ENCODE measurements around the gene KITLG.
"Not testable (repeated sequence)": the region's sequence is repeated elsewhere in the genome, so short reads cannot be mapped to it uniquely, and the experiment has no call there.

KITLG gene

DNA sequence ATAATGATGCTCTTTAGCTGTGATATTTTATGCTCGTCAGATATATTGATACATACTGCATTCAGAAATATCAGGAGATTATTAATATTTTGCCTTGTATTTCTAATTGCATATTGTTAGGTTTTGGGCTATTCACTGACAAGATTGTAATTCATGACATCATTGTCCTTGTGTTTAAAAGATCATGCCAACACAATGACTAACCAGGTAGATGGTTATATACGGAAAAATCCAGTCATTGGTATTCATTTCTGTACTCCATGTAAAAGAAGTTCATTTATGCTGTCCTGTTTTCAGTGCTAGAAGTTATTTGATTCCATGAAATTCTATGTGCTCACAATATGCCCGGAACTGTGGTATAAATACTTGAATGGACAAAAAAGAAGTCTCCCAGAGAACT lies 107.5 kb downstream of the KITLG start:
- no peak for DNase-seq

DNA sequence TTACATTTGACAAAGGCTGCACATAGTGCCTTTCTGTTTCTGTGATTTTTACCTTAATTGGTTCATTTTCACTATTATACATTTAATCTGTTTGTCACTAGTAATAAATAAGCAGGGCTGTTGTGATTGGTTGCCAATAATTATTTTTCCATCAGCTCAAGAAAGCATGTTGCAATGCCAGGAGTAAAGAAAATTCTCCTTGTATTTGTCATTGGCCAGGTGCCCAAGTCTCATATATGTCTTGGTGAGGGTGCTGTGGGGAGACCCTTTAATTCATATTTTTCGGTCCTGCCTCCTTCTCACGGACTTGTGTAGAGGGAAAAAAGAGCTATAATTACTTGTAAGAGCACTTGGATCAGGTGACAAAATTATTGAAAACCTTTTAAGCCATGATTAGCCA lies 108.0 kb downstream of the KITLG start:
- no peak for DNase-seq

DNA sequence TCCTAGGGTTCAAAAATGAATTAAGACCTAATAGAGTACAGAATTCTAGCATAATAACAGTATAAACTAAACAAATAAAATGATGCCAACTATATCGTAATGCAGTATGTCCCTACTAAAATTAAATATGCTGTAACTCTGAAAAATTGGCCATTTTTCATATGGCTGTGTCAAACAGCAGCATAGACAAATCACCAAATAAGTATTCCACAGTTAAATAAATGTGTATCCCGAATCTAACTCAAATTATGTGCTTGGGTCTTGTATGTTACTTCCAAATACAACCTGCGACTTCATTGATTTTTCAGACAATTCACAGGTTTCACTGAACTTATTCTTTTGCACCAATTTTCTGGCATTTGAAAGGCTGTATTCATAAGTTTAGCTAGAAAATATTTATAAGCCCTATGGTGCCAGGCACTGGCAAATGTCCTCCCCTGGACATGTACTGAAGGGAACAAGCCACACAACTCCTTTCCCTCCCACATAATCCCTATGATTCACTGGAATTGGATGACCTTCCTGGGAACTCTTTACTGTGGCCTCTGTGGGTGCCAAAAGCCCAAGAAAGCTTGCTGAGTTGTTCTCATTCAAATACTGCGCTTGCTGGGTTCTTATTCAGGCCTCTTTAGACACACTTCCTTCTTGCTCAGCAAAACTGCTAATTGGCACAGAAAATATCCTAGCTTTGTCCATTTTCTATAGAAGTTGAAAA lies 108.8 kb downstream of the KITLG start:
- no peak for DNase-seq

DNA sequence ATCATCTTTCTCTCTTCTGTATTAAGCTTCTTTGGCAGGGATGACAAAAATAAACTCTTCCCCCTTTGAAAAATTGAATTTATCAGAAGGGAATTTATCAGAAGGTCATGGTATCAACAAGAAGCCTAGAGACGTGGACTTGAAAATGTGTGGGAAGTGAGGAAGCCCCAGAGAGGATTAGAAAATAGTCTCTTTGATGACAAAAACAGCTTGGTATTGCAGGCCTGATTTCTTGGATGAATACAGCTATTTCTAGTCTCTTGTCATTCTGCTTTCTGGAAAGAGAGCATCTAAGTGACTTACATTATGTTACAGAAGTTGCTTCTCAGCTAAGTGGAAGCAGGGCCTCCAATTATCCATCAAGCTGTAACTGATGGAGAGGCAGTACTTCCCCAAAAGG lies 111.1 kb downstream of the KITLG start:
- no peak for DNase-seq

DNA sequence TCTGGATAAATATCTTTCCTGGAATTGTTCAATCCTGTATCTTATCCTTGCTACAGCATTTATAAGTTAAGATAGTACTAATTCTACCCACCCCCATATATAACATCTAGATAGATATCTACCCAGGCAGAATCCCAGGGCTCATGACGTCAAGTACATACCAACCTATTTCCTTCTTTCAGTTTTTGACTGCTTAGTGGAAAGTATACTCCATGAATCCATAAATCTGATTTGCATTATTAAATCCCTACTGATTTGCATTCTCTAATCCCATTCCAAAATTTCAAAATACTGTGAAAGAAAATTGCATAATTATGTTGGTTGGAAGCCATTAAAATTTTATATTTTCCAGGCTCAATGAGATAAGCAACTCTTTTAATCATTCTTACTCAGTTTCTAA lies 111.7 kb downstream of the KITLG start:
- no peak for DNase-seq

DNA sequence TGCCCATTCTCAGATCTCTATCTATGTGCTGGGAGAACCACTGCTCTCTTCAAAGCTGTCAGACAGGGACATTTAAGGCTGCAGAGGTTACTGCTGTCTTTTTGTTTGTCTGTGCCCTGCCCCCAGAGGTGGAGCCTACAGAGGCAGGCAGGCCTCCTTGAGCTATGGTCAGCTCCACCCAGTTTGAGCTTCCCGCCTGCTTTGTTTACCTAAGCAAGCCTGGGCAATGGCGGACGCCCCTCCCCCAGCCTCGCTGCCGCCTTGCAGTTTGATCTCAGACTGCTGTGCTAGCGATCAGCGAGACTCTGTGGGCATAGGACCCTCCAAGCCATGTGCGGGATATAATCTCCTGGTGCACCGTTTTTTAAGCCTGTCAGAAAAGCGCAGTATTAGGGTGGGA lies 113.6 kb downstream of the KITLG start:
- not testable (repeated sequence) for DNase-seq

DNA sequence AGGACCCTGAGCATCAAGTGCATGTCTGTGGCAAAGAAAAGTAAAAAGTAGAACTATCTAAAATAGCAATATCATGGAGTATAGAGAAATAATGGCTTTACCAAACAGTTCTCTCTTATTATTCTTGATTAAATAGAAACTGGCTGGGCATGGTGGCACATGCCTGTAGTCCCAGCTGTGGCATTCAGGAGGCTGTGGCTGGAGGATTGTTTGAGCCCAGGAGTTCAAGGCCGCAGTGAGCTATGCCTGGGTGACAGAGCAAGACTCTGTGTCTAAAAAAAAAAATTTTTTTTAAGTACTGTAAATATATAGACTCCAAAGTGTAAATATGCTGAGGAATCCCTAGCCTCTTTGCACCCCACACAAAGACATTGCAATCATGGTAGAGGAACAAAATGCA lies 121.9 kb downstream of the KITLG start:
- no peak for DNase-seq

DNA sequence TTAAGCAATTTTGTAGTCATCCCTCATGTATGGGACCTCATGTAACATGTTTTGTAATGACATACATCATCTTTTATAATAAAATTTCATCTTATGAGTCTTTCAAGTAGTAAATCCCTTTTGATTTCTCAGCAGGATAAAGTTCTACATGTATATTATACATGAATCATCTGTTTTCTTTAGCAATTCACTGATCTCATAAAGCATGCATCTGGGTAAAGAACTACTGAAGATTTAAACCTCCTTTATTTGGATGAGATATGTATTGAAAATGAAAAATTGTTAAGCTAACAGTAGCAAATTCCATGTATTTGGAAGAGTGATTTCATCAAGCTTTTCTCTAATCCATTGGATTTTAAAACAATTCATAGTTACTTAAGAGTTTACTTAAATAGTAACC lies 126.9 kb downstream of the KITLG start:
- no peak for DNase-seq

DNA sequence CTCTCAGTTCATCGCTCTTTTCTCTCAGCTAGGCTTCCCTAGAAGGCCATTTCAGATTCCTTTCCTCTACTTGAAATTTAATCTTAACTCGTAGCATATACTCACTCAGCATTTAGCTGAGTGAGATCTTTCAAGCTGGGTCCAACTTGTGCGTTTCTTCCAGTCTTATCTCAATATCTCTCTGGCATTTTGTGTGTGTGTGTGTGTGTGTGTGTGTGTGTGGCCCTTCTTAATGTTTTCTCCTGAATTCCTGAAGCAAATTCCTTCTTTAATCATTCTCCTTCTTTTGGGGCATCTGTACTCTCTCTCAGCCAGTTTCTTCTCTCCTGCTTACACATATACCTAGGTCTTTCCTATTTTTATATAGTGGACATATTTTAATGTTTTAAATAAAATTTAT lies 129.1 kb downstream of the KITLG start:
- DNase-seq = no peak

DNA sequence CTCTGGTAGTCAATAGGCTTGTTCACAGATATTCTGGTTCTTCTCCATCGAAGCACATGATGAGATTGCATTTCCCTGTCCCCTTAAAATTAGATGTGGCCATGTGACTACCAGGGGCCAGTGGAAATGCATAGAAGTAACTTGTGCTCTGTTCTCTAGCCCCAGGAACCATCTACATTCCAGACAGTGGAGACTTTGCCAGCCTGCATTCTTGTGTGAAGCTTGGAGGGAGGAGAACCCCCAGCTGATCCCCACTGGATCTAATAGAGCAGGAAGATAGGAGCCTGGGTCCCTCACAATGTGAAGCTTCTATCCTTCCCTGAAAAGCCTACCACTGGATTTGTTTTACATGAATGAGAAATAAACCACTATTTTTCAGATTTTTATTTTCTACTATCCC lies 130.1 kb downstream of the KITLG start:
- no peak for DNase-seq

DNA sequence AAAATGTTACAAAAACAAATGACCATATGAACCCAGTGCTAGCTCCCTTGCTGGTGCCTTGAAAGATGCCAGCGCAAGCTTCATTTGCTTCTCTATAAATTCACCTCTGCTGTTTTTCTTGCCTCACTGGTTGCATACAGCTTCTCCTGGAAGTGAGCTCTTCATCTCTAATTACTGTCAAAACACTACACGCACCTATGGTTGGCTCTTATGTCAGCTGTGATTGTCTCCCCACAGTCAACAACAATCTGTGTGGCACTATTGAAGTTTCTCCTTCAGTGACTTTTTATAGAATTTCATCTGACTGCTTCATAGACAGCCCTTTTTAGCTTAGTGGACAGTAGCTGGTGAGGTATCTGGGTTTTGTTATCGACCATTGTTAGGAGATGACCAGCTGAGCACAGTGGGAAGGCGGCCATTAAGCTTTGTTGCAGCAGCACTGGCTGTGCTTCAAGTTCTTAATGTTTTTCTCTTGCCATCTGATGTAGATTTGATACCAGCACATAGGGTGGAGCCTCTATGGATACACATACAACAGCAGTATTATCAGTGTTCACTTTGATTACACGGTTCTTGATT lies 131.8 kb downstream of the KITLG start:
- no peak for DNase-seq

DNA sequence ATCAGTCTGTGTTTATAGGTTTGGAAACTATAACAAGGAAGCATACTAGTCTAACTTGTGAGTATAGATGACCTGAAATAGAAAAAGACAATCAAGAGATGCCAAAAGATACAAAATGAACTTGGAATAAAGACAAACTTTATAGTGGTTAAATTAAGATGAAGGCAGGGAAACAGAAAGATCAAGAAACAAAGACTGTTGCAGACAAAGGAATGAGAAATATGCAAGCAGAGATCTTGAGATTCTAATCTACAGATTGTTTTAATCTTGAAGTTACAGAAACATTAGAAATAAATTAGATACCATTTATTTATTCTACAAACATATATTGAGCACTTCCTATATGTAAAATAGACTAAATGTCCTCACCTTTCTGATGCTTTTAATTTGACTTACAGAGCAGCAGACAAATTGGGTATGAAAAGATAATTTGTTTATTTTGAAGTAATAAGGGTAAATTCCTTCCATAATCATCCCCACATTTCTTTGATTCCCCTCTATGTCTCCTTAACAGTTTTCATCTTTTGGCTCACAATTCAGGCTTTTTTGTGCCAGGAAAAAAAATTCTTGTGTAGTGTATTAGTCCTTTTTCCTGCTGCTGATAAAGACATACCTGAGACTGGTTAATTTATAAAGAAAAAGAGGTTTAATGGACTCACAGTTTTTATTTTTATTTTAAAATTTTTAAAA lies 134.4 kb downstream of the KITLG start:
- no peak for DNase-seq

DNA sequence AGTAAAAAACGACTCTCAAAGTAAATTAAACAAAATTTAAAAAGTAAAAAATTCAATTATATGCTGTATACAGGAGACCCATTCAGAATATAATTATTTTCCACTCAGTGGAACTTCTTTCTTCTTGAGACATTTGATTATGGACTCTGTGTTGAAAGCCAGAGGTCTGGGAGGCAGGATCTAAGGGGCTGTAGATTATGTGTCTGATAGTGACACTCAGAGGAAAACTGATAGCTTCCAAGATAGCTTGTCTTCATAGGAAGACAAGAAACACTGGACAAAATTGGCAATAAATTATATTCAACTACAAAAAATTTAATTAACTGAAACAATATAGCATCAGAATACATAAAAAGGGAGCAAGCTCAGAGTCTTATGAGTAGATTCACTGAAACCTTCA lies 135.8 kb downstream of the KITLG start:
- DNase-seq = no peak
